ENCODE results near the gene CST7.
"Not testable (repeated sequence)": the region's sequence is repeated elsewhere in the genome, so short reads cannot be mapped to it uniquely, and the experiment has no call there.

The CST7 gene

GRCh38 chr20:24918579-24919566 is 30.2 kb upstream of the CST7 start:
- TF ChIP-seq EZH2phosphoT487 (IDR thresholded peaks at IDR 0.05; ENCODE audit: borderline replicate concordance, low read length): no peak
- TF ChIP-seq, protein P1, sequence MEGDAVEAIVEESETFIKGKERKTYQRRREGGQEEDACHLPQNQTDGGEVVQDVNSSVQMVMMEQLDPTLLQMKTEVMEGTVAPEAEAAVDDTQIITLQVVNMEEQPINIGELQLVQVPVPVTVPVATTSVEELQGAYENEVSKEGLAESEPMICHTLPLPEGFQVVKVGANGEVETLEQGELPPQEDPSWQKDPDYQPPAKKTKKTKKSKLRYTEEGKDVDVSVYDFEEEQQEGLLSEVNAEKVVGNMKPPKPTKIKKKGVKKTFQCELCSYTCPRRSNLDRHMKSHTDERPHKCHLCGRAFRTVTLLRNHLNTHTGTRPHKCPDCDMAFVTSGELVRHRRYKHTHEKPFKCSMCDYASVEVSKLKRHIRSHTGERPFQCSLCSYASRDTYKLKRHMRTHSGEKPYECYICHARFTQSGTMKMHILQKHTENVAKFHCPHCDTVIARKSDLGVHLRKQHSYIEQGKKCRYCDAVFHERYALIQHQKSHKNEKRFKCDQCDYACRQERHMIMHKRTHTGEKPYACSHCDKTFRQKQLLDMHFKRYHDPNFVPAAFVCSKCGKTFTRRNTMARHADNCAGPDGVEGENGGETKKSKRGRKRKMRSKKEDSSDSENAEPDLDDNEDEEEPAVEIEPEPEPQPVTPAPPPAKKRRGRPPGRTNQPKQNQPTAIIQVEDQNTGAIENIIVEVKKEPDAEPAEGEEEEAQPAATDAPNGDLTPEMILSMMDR (IDR thresholded peaks at IDR 0.05; ENCODE audit: low read depth, low read length, poor library complexity, severe bottlenecking): peak; percentile 10
- no peaks in the 10 kb centered on the region for H3K4me1 ChIP-seq (ENCODE audit: control insufficient read depth, low read length)
- no peaks in the 10 kb centered on the region for H3K9me2 ChIP-seq (replicated peaks; ENCODE audit: control insufficient read depth, low read length)
- H3K4me2 ChIP-seq (ENCODE audit: low read length): no peak overlapping the region
- no peaks in the 10 kb centered on the region for H3K79me2 ChIP-seq (ENCODE audit: control insufficient read depth, low read length)
- H3K9me3 ChIP-seq (ENCODE audit: control insufficient read depth, insufficient read depth, low read length): no peaks in the 10 kb centered on the region
- H3K36me3 ChIP-seq (ENCODE audit: control insufficient read depth, low read length): no peaks in the 10 kb centered on the region
- H4K20me1 ChIP-seq (ENCODE audit: control insufficient read depth, insufficient read depth, low read depth, low read length): no peaks in the 10 kb centered on the region
- H3K27ac ChIP-seq (ENCODE audit: low read depth, low read length): no peak overlapping the region
- no peak overlapping the region for H3K4me3 ChIP-seq (ENCODE audit: low read length)
- H3K27me3 ChIP-seq (ENCODE audit: control insufficient read depth, low read length): peaks cover 3% of the 10 kb centered on the region; the same call in 1 of the 2 replicates
- no peaks in the 10 kb centered on the region for H3F3A ChIP-seq (ENCODE audit: control insufficient read depth, insufficient read depth)

GRCh38 chr20:24919665-24920064 is 29.4 kb upstream of the CST7 start:
- H3K36me3 ChIP-seq (ENCODE audit: control insufficient read depth, low read length); H3K9me3 ChIP-seq (ENCODE audit: control insufficient read depth, insufficient read depth, low read length); H3K27me3 ChIP-seq (ENCODE audit: control insufficient read depth, low read length); H3K4me2 ChIP-seq (ENCODE audit: low read length); H3K9me2 ChIP-seq (replicated peaks; ENCODE audit: control insufficient read depth, low read length); H3K4me3 ChIP-seq (ENCODE audit: low read length); H3K79me2 ChIP-seq (ENCODE audit: control insufficient read depth, low read length); H3K4me1 ChIP-seq (ENCODE audit: control insufficient read depth, low read length); H4K20me1 ChIP-seq (ENCODE audit: control insufficient read depth, insufficient read depth, low read depth, low read length); H3K27ac ChIP-seq (ENCODE audit: low read depth, low read length); H3F3A ChIP-seq (ENCODE audit: control insufficient read depth, insufficient read depth): not testable (repeated sequence)

DNA sequence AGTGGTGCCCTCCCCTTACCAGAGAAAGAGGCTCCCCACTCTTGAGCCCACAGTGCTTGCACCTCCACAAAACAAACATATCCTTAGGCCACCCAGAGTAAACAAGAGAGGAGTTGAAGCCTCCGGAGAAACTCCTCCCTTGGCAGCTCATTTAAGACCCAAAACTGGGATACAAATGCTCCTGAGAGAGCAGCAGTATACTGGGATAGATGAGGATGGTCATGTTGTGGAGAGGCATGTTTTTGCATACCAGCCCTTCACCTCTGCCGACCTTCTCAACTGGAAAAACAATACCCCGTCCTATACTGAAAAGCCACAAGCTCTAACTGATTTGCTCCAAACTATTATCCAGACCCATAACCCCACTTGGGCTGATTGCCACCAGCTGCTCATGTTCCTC is 28.4 kb upstream of the CST7 start:
- not testable (repeated sequence) for H3K4me1 ChIP-seq (ENCODE audit: control insufficient read depth, low read length); H3K27ac ChIP-seq (ENCODE audit: low read depth, low read length); H3F3A ChIP-seq (ENCODE audit: control insufficient read depth, insufficient read depth); H4K20me1 ChIP-seq (ENCODE audit: control insufficient read depth, insufficient read depth, low read depth, low read length); H3K79me2 ChIP-seq (ENCODE audit: control insufficient read depth, low read length); H3K27me3 ChIP-seq (ENCODE audit: control insufficient read depth, low read length); H3K4me2 ChIP-seq (ENCODE audit: low read length); H3K9me3 ChIP-seq (ENCODE audit: control insufficient read depth, insufficient read depth, low read length); H3K9me2 ChIP-seq (replicated peaks; ENCODE audit: control insufficient read depth, low read length); H3K36me3 ChIP-seq (ENCODE audit: control insufficient read depth, low read length); H3K4me3 ChIP-seq (ENCODE audit: low read length)

DNA sequence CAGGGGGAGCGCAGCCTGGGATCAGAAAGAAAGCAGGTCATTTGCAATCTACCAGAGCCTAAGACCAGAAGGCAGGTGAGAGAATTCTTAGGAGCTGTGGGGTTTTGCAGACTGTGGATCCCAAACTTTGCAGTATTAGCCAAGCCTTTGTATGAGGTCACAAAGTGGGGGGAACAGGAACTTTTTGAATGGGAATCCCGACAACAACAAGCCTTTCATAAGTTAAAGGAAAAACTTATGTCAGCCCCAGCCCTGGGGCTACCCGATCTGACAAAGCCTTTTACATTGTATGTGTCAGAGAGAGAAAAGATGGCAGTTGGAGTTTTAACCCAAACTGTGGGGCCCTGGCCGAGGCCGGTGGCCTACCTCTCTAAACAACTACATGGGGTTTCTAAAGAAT is 19.8 kb upstream of the CST7 start:
- not testable (repeated sequence) for H3F3A ChIP-seq (ENCODE audit: control insufficient read depth, insufficient read depth); H3K27me3 ChIP-seq (ENCODE audit: control insufficient read depth, low read length); H3K4me2 ChIP-seq (ENCODE audit: low read length); H3K79me2 ChIP-seq (ENCODE audit: control insufficient read depth, low read length); H3K9me2 ChIP-seq (replicated peaks; ENCODE audit: control insufficient read depth, low read length); H3K36me3 ChIP-seq (ENCODE audit: control insufficient read depth, low read length); H3K9me3 ChIP-seq (ENCODE audit: control insufficient read depth, insufficient read depth, low read length); H3K4me3 ChIP-seq (ENCODE audit: low read length); H3K27ac ChIP-seq (ENCODE audit: low read depth, low read length); H4K20me1 ChIP-seq (ENCODE audit: control insufficient read depth, insufficient read depth, low read depth, low read length); H3K4me1 ChIP-seq (ENCODE audit: control insufficient read depth, low read length)

DNA sequence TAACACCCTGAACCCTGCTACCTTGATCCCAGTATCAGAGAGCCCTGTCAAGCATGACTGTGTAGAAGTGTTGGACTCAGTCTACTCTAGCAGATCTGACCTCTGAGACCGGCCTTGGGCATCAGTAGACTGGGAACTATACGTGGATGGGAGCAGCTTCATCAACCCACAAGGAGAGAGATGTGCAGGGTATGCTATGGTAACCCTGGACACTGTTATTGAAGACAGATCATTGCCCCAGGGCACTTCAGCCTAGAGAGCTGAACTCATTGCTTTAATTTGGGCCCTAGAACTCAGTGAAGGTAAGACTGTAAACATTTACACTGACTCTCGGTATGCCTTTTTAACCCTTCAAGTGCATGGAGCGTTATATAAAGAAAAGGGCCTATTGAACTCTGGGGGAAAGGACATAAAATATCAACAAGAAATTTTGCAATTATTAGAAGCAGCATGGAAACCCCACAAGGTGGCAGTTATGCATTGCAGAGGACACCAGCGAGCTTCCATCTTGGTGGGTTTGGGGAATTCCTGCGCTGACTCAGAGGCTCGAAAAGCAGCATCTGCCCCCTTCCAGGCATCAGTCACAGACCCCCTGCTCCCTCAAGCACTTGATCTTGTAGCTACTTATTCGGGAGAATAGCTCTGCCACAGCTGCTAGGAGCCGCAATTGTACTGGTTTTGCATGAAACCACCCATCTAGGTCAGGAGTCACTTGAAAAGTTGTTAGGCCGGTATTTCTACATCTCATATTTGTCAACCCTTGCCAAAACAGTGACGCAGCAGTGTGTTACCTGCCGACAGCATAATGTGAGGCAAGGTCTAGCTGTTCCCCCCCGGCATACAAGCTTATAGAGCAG is 19.0 kb upstream of the CST7 start:
- H3K4me3 ChIP-seq (ENCODE audit: low read length); H3F3A ChIP-seq (ENCODE audit: control insufficient read depth, insufficient read depth); H3K79me2 ChIP-seq (ENCODE audit: control insufficient read depth, low read length); H3K36me3 ChIP-seq (ENCODE audit: control insufficient read depth, low read length); H3K27me3 ChIP-seq (ENCODE audit: control insufficient read depth, low read length); H3K4me2 ChIP-seq (ENCODE audit: low read length); H3K9me3 ChIP-seq (ENCODE audit: control insufficient read depth, insufficient read depth, low read length); H3K4me1 ChIP-seq (ENCODE audit: control insufficient read depth, low read length); H3K27ac ChIP-seq (ENCODE audit: low read depth, low read length); H3K9me2 ChIP-seq (replicated peaks; ENCODE audit: control insufficient read depth, low read length); H4K20me1 ChIP-seq (ENCODE audit: control insufficient read depth, insufficient read depth, low read depth, low read length): not testable (repeated sequence)
